GM10248 (cell line): ENCODE results near the gene MAN2A2.
A peak's percentile ranks its signal among the peaks of the same experiment; 100 is the strongest.
"Not testable (repeated sequence)": the region's sequence is repeated elsewhere in the genome, so short reads cannot be mapped to it uniquely, and the experiment has no call there.

Experiments used
- CTCF ChIA-PET: fragments of 300-600 bp; sonication (Branson Sonifier 250); formaldehyde crosslinking; extraction: SDS; loops from one replicate; lab custom pipeline; 2021; ENCODE audit warnings: antibody characterized with exemption; lab: Yijun Ruan, JAX
- POLR2A ChIA-PET: fragments of 350-650 bp; sonication (Branson Sonifier 250); formaldehyde crosslinking; extraction: SDS; loops from one replicate; lab custom pipeline; 2020; ENCODE audit warnings: antibody characterized with exemption; lab: Yijun Ruan, JAX
- DNase-seq: peaks from one replicate; pipeline ENCODE4 v3.0.0; 2012; ENCODE audit errors: extremely low spot score
- CTCF ChIP-seq: IDR thresholded peaks from 2 replicates; pipeline ENCODE4 v1.5.1; 2012; ENCODE audit warnings: mild to moderate bottlenecking, low read depth; ENCODE audit errors: extremely low read depth, missing control alignments, control extremely low read depth

MAN2A2 gene

GRCh38 chr15:90924375-90924774 is 21.3 kb downstream of the MAN2A2 start:
- CTCF ChIA-PET = interaction anchor here (1.0 to 7.3 kb wide), 4 partner anchors 9 to 109 kb away, joined by 3 to 113 read pairs (median 24); partner anchors contain the start of genes HDDC3, MAN2A2 and UNC45A
- no peak for TF ChIP-seq CTCF
- POLR2A ChIA-PET = no interaction called here
- peak; percentile 79 for DNase-seq

- CTCF ChIA-PET = interaction anchor here (6.6 to 7.3 kb wide), 2 partner anchors 7 to 25 kb away, joined by 45 to 113 read pairs; partner anchors contain the start of genes HDDC3, MAN2A2 and UNC45A
- DNase-seq, POLR2A ChIA-PET: not testable (repeated sequence)
Observed at GRCh38 chr15:90926766-90927165, 23.7 kb downstream of the MAN2A2 start.

- POLR2A ChIA-PET, CTCF ChIA-PET, DNase-seq: not testable (repeated sequence)
Observed at GRCh38 chr15:90928106-90928505, 25.0 kb downstream of the MAN2A2 start.

GRCh38 chr15:90929246-90930019 is 26.3 kb downstream of the MAN2A2 start:
- DNase-seq = no peak
- no peak for TF ChIP-seq CTCF
- CTCF ChIA-PET = interaction anchor here (1.1 to 16.6 kb wide), 6 partner anchors 12 to 610 kb away, joined by 5 to 447 read pairs (median 34); partner anchors contain the start of genes MAN2A2 and RCCD1
- POLR2A ChIA-PET = no interaction called here

GRCh38 chr15:90930861-90931574 is 27.9 kb downstream of the MAN2A2 start:
- TF ChIP-seq CTCF = no peak
- POLR2A ChIA-PET = interaction anchor here (0.6 to 1.3 kb wide), 4 partner anchors 23 to 543 kb away, joined by 3 to 7 read pairs (median 4); partner anchors contain the start of gene MAN2A2
- CTCF ChIA-PET = interaction anchor here (0.6 to 16.6 kb wide), 38 partner anchors 8 to 637 kb away, joined by 3 to 447 read pairs (median 7); partner anchors contain the start of genes BLM, FES, MAN2A2 and RCCD1
- DNase-seq = no peak

- ChIA-PET CTCF (interaction anchor here (0.6 to 16.6 kb wide), 43 partner anchors 8 to 710 kb away, joined by 3 to 447 read pairs (median 6); partner anchors contain the start of genes BLM, FES, MAN2A2 and RCCD1), POLR2A (interaction anchor here (0.6 to 1.3 kb wide), 3 partner anchors 29 to 544 kb away, joined by 3 to 7 read pairs (median 4); partner anchors contain the start of gene MAN2A2)
- DNase-seq = no peak
- no peak for TF ChIP-seq CTCF
Observed at GRCh38 chr15:90931575-90931827, 28.4 kb downstream of the MAN2A2 start.

- TF ChIP-seq CTCF = peak; percentile 98
- peak; percentile 90 for DNase-seq
- ChIA-PET CTCF (interaction anchor here (0.6 to 16.6 kb wide), 74 partner anchors 9 to 711 kb away, joined by 3 to 447 read pairs (median 4); partner anchors contain the start of genes BLM, FES, FURIN and IQGAP1), POLR2A (interaction anchor here (0.5 to 1.5 kb wide), 7 partner anchors 28 to 544 kb away, joined by 3 to 7 read pairs (median 4); partner anchors contain the start of gene MAN2A2)
Observed at GRCh38 chr15:90931828-90932659, 28.9 kb downstream of the MAN2A2 start, which contains the start of gene HDDC3. Gene HDDC3, minus strand, starts transcription at chr15:90932549. Its CDS starts 9 bp downstream, at chr15:90932540.
